NB4 (cell line): ENCODE data around the gene STK24.

Experiments
- MYC ChIP-seq: IDR thresholded peaks from 2 replicates; pipeline ENCODE4 v1.6.1; 2011; ENCODE audit warnings: low read depth, low read length
- POLR2A ChIP-seq: IDR thresholded peaks from 2 replicates; pipeline ENCODE4 v1.6.1; 2011; ENCODE audit warnings: mild to moderate bottlenecking; ENCODE audit not compliant: insufficient read length; ENCODE audit errors: extremely low read depth
- TF ChIP-seq, protein P1 (sequence below): IDR thresholded peaks from one replicate; pipeline ENCODE4 v1.5.1; 2012; ENCODE audit warnings: low read depth, low read length
- TF ChIP-seq, protein P2 (sequence below): IDR thresholded peaks from 2 replicates; pipeline ENCODE4 v1.6.1; 2011; ENCODE audit warnings: low read depth, low read length

DNA sequence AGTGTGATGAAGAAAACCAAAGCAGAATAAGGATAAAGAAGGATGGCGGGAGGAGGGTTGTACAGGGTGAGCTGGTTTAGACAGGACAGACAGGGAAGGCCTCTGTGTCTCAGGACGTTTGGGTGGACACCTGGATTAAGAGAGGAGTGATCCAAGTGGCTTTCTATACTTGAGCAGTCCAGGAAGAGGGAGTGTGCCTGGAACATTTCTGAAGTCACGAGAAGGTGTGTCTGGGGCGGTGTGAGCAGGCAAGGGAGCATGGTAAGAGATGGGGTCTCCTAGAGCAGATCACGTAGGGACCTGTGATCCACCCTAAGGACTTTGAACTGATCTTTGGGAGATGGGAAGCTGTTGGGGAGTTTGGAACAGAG, 15.4 kb upstream of the STK24 start:
- TF ChIP-seq, protein P1, sequence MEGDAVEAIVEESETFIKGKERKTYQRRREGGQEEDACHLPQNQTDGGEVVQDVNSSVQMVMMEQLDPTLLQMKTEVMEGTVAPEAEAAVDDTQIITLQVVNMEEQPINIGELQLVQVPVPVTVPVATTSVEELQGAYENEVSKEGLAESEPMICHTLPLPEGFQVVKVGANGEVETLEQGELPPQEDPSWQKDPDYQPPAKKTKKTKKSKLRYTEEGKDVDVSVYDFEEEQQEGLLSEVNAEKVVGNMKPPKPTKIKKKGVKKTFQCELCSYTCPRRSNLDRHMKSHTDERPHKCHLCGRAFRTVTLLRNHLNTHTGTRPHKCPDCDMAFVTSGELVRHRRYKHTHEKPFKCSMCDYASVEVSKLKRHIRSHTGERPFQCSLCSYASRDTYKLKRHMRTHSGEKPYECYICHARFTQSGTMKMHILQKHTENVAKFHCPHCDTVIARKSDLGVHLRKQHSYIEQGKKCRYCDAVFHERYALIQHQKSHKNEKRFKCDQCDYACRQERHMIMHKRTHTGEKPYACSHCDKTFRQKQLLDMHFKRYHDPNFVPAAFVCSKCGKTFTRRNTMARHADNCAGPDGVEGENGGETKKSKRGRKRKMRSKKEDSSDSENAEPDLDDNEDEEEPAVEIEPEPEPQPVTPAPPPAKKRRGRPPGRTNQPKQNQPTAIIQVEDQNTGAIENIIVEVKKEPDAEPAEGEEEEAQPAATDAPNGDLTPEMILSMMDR, result no peak
- TF ChIP-seq POLR2A (no peak), MYC (no peak)
- TF ChIP-seq, protein P2, sequence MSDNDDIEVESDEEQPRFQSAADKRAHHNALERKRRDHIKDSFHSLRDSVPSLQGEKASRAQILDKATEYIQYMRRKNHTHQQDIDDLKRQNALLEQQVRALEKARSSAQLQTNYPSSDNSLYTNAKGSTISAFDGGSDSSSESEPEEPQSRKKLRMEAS, result no peak
